Astrocyte of the cerebellum (primary cell): ENCODE measurements around the gene TRABD2A.

ENCODE experiments used
- DNase-seq: peaks from one replicate; pipeline ENCODE4 v3.0.0-alpha.2; 2011; ENCODE audit warnings: low read depth
- H3K4me3 ChIP-seq: 2 replicates; pipeline ENCODE4 v1.5.1; 2011; ENCODE audit warnings: mild to moderate bottlenecking, low read depth, low read length, moderate library complexity
- in situ Hi-C: cut with HindIII; loops from 2 replicates; pipeline ENCODE4 v1.10.0; 2017; ENCODE audit warnings: low sequenced_read_pairs
- TF ChIP-seq, protein P1 (sequence below): IDR thresholded peaks from 2 replicates; pipeline ENCODE4 v1.5.1; 2012; ENCODE audit warnings: low read length, low read depth, moderate library complexity, mild to moderate bottlenecking; ENCODE audit errors: missing control alignments

TRABD2A gene

DNA sequence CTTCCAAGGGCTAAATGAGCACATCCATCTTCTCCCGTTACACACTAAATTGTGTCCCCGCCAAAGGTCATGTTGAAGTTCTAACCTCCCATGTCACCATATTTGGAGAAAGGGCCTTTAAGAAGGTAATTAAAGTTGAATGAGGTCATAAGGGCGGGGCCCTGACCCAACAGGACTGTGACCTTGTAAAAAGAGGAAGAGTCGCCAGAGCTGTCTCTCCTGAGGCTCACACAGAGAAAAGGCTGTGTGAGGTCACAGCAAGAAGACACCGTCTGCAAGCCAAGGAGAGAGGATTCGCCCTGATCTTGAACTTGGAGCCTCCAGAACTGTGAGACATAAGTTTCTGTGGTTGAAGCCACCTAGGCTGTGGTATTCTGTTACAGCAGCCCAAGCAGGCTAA is 24.1 kb downstream of the TRABD2A start:
- TF ChIP-seq, protein P1, sequence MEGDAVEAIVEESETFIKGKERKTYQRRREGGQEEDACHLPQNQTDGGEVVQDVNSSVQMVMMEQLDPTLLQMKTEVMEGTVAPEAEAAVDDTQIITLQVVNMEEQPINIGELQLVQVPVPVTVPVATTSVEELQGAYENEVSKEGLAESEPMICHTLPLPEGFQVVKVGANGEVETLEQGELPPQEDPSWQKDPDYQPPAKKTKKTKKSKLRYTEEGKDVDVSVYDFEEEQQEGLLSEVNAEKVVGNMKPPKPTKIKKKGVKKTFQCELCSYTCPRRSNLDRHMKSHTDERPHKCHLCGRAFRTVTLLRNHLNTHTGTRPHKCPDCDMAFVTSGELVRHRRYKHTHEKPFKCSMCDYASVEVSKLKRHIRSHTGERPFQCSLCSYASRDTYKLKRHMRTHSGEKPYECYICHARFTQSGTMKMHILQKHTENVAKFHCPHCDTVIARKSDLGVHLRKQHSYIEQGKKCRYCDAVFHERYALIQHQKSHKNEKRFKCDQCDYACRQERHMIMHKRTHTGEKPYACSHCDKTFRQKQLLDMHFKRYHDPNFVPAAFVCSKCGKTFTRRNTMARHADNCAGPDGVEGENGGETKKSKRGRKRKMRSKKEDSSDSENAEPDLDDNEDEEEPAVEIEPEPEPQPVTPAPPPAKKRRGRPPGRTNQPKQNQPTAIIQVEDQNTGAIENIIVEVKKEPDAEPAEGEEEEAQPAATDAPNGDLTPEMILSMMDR: no peak
- in situ Hi-C loops: no loop called here
- no peak for DNase-seq
- no peak overlapping the region for H3K4me3 ChIP-seq

DNA sequence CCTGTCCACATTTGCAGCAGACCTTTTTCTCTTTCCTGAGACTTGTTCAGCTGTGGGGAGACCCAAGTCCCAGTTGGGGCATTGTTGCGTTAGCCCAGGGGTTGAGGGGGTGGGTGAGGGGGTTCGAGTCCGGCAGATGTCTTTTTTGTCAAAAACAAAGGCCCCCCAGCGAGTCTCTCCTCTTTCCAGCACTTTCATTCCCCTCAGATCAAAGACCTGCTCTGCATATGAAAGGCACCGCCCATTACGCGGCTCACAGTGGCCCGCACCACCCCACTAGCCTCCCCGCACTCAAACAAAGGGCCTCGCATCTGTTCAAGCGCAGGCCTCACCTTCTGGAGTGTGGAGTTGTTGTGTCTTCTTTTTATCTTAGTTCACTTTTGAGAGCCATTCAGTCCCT is 25.2 kb downstream of the TRABD2A start:
- DNase-seq: no peak
- H3K4me3 ChIP-seq: no peak overlapping the region
- in situ Hi-C loops: no loop called here
- TF ChIP-seq, protein P1: no peak

DNA sequence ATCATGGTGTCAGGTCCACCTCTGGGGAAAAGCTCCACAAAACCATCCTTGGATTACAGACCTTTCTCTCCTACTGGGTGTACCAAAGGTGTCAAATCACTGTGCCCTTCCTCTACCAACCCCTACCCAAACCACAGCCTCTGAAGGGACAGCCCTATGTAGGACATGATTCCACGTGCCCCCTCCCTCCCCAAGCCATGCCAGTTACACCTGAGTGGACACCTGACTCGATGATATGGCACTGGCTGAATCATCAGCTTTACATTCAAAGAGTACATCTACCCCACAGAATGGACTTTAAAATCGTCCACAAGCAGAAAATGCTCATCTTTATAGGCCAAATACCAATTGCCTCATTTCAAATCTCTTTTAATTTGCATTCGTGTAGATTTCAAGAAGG is 26.0 kb downstream of the TRABD2A start:
- no peak for DNase-seq
- in situ Hi-C loops: no loop called here
- no peak overlapping the region for H3K4me3 ChIP-seq
- TF ChIP-seq, protein P1: no peak

DNA sequence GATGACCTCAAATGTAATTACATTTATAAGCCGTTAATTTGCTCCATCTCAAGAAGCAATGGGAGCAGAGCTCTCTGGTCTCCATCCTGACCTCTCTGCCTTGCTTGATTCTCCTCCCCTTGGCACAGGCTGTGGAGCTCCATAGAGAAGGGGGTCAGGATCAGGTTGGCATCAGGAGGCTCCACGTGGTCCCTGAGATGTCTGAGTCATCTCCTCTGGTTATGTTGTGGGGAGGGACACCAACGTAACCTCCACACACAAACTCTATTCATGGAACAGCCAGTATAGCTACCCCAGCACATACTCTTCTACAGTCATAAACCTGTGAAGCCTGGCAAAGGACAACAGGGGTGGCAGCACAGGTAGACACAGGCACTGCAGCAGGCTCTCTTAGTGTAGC is 29.0 kb downstream of the TRABD2A start:
- in situ Hi-C loops: no loop called here
- TF ChIP-seq, protein P1: no peak
- no peak overlapping the region for H3K4me3 ChIP-seq
- no peak for DNase-seq

DNA sequence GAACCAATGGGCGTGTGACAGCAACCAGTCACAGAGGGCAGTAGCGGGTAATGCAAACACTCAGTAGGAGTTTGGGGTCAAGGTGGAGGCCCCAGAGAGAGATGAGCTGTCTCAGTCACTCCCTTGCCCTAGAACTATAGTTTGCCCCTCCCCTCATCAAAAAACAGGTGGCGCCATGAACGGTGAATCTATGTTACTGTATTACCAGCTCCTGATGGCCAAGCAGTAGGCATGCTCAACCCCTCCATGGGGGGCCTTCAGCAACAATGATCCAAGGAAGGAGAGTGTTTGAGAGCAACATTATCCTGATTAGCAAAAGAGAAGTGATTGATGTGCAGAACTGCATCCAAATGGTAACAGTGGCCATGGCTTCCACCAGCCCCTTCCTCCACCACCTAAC is 30.4 kb downstream of the TRABD2A start:
- in situ Hi-C loops: no loop called here
- TF ChIP-seq, protein P1: no peak
- DNase-seq: no peak
- no peak overlapping the region for H3K4me3 ChIP-seq

DNA sequence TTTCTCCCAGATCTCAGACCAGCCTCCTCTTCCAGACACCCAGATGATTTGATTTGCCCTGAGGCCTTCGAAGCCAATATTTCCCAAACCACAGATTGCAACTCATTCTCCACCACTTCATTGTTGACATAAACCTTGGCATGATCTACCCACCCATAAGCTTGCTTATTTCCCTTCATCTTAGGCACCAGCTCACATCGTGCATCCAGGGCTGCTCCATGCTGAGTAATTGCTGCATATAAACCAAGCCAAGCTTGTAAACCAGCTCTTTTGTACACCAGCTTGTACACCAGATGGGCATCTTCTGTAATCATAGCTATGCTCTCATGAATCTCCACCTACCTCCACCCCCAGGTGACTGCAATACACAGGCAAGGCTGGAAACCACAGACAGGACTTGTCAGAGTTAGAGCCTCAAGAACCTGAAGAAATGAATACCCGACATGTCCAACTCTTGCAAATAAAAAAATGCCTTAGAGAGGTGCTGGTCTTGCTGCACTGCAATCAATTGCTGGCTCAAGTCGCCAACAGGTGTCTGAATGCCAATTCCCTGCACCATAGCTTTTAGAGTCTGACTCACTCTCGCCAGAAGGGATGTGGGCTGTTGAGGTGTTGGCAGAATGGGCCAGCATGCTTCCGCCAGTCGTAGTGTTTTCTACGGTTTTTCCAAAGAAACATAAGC is 31.5 kb downstream of the TRABD2A start:
- in situ Hi-C loops: loop anchor here (5.0 to 10.0 kb wide), 2 partner anchors 65 to 68 kb away; no protein-coding TSS in a partner anchor
- TF ChIP-seq, protein P1: no peak
- DNase-seq: no peak
- H3K4me3 ChIP-seq: no peak overlapping the region
